Measurements from ENCODE around the gene CDH18.

CDH18 gene

DNA sequence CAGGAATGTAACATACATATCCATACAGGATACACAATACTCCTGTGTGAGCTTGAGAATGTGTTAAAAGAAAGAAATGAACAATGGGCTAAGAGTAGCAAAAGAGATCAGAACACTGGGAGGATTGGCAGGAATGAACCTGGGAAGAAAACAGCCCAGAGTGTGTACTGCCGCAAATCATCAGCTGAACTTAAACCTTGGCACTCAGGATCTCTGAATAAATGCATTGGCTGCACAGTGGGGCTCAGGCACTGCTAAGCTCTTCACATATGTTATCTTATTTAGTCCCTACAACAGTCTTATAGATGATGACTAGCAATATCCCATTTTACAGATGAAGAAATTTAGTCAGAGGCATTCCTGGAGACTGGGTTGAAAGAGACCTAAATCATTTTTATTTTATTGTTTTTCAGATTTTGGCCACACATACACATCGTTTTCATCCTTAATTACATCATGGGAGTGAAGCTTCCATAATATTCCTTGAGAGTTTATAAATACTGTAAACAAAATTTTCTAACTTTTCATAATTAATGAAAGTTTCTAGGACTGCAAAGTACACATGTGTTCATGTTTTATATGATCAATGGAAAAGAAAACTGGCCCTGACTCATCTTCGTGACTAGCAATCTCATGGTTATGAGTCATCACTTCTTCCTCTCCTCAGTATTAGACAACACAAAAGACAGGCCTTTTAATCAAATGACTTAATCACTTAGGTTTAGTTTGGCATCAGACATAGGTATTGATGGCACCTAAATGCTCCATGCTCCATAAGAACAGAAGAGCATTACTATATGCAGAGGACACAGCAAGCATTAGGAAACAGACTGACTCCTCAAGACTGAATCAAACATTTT, 59.2 kb downstream of the CDH18 start:
- no peak for DNase-seq

DNA sequence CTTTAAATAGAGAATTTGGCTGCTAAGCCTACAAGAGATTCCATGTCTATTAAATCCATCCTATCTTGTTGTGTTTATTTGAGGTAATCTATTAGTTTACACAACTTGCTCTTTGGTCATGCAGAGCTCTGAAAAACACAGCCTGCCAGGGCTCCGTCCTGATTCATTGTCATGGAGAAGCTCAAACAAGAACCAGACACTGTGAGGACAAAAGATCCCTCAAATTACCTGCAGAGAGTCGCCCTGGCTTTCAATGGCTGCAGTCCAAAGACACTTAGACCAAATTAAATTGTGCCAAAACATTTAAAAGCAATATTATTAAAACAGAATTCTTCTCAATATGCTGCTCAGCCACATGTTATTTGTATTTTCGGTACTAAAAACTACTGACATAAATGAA, 60.1 kb downstream of the CDH18 start:
- DNase-seq: no peak

DNA sequence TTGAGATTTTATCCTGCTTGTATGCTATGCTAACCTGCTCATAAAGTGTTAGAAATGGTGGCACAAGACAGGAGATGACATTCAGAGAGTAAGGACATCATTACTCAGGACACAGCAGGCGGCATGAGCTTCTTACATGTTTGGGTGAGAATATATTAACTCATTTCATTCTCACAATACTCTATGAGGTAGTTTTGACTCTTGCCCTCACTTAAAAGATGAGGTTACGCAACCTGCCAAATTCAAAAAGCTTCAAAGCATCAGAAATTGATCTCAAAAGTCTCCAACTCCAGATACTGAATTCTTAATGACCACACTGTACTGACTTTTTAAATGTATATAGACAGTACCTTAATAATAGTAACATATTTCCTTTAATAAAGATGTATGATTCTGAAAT, 60.8 kb downstream of the CDH18 start:
- no peak for DNase-seq

DNA sequence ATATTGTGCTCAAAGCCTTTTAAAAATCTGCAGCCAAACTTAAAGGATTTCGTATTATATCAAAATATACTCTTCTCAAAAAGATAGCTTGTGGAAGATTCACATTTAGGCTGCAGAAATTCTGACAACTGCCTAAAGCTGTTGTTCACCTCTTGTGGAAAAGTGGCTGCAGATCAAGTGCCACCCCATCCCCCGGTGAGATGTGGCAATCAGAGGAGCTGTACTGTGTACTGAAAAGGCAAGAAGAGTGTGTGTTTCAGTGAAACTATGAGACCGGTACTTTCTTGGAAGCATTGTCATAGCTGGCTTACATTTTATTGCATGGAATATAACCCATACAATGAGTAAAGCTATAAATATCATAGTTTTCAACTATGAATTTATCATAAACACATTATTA, 64.3 kb downstream of the CDH18 start:
- no peak for DNase-seq

DNA sequence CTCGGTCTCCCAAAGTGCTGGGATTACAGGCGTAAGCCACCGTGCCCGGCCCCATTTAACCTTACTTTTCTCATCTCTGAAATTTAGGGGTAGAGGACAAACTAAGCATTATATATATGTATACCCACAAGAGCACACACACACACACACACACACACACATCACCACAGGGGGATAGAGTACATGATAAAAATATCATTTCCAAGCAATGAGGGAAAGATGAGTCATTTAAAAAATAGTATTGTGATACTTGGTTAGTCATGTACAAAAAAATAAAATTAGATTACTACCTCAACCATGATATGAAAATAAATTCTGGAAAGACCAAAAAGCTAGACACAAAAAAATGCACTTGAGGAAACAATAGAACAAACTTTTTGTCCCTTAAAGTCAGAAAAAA, 67.2 kb downstream of the CDH18 start:
- DNase-seq: no peak

DNA sequence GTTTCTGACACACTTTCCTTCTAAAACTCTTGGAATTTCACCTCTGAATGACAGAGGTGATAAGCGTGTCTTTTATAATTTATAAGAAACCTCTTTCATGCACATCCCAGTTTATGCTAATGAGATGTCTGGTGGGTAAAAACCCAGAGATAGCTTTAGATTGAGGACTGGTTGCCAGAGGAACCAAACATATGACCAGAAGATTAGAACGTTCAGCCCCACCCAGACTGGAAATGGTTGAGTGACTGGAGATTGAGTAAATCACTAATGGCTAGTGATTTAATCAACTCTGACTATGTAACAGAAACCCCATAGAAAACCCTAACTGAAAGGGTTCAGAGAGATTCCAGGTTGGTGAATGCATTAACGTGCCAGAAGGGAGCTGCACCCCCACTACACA, 69.2 kb downstream of the CDH18 start:
- DNase-seq: no peak

DNA sequence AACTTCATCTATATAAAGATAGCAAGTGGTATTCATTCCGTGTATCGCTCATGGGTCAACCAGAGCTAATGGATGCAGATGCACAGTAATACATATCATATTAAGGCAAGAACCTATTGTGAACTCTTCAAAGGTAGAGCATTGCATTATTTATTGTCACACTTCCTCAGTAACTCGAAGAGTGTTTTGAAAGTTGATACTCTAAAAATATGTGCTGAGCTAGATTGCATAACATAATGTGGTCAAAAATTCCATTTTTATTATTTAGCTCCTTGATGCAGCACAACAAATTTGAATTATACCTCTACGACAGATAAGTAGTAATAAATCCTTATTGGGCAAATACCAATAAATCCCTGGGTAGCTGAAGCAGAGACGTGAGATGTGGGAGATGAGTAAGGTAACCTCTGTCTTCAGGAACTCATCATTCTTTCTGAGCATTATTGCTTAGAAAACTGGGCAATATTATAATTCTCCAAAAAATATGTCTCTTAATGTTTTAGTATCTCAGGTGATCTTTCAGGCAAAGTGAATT, 70.3 kb downstream of the CDH18 start:
- DNase-seq: no peak

DNA sequence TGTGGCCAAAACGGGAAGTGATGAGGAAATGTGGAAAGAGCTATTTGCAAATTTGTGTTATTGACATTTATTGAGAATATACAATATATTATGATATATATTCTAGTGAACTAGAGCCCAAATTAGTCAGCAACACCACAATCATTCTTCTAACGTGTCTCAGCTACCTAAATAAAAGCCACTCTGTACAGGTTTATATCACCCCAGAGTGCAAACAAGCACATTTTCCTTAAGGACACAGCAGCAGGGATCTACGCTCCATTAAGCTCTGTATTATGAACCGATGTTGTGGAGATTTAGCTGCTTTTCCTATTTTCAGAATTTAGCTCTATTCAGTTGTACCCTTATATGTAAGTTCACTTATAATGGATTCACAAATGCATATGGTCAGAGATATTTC, 77.9 kb downstream of the CDH18 start:
- no peak for DNase-seq

DNA sequence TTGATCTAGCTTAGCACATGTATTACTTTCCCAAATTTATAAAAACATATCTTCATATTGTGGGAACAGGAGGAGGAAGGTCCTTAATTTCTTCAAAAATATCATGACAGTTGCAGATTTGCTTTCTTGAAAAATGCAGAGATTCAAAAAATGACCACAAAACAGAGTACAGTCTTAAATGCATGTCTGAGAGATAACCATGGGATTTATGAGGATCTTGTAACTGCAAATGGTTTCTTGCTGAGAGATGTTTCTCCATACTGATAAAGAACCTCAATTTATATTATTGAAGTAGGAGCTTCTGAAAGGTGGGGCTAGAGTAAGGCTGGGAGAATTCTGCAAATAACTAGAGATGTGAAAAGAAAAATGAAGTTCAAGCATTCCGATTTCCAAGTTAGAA, 83.2 kb downstream of the CDH18 start:
- no peak for DNase-seq

- DNase-seq: no peak
Observed at GRCh38 chr5:19903611-19904010, 84.4 kb downstream of the CDH18 start.

GRCh38 chr5:19902316-19902934, 85.6 kb downstream of the CDH18 start:
- DNase-seq: no peak

- DNase-seq: no peak
Observed at GRCh38 chr5:19900269-19900668, 87.7 kb downstream of the CDH18 start.

DNA sequence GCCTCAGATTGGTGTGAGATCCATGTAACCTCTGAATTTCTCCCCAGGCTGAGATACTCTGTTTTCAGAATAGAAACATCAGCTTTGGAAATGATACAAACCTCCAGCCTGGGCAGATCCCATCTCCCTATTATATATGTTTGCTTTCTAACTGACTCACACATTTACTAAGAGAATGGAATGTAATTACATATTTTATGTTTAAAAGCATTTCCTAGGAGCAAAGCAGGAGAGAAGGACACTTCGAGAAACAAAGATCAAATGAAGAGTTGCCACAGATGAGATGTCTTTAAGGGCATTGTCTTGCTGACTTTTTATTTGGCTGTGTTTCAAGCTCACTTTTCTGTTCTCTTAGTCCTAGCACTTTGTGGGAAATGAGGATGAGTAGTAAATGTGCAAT, 96.3 kb downstream of the CDH18 start:
- DNase-seq: no peak

DNA sequence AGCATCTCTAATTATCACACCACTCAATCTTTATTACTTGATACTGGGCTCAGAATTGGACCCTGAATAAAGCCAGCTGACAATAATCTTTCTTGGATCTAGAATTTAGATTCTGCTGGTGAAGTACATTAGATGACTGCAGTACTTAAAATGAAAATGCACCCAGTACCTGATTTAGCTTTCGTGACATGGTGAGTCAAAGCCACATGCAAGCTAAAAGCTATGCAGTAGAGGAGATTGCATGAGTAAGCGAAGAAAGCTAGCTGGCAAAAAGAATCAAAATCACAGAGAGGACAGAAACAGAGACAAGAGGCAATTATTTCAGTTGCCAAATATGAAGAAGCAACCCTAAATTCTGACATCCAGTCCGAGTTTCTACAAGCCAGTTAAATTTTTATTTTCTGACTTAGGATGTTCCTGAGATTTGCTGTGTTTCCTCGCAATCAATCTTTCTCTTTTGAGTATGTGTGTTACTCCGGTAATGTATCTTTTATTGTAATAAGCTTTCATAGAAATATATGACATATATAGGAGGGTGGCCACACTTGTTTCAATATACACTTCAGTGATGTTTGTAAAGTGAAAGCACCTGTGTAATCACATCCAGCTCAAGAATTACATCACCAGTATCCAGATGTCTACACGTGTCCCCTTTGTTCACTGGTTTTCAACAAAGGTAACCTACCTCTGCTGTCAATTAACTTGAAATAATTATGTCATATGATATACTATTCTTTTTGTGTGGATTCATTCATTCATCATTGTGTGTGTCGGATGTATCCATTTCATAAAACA, 101.7 kb downstream of the CDH18 start:
- no peak for DNase-seq

DNA sequence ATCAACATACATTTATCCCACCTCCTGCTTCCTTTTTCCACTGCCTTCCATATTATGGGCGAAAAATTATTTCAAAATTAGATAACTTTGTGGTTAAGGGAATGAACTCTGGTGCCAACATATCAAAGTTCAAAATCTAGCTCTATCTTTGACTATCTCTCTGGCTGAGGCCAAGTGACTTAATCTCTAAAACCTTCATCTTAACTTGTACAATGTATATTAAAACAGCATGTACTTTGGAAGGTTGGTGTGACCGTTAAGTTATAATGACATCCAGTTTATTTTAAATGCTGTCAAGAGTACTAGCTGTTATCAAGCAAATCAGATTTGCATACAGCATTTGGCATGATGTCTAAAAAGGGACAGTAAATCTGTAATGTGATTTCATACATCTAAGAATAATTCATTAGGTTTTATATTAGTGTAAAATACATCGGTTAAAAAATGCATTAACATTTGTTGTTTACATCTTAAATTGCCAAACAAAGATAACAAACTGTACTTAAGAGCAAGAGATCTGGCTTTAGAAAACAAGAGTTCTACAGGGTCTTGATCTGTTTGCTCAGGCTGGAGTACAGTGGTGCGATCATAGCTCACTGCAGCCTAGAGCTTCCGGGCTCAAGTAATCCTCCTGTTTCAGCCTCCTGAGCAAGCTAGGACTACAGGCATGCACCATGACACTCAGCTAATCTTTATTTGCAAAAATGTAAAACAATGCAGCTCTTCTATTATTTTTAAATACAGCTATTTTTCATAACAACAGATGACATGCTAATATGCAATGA, 102.8 kb downstream of the CDH18 start:
- no peak for DNase-seq

- DNase-seq: no peak
Observed at GRCh38 chr5:19880859-19881436, 107.1 kb downstream of the CDH18 start.

GRCh38 chr5:19880458-19880857, 107.5 kb downstream of the CDH18 start:
- no peak for DNase-seq

DNA sequence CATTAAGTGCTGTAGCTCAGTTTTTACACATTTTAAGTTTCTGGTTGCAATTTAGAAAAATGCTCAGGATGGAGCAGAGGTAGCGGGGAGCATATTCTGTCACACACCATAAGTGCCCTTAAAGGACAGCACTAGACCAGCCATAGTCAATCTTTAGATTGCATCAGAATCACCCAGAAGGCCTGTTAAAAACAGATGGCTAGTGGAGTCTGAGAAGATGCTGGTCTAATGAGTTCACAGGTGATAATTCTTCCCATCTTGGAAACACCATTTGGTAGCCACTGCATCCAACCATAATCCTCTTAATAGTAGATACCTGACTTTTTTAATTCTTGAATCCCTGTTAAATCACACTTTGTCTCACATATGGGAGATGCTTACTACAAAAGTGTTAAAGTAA, 113.2 kb downstream of the CDH18 start:
- no peak for DNase-seq

DNA sequence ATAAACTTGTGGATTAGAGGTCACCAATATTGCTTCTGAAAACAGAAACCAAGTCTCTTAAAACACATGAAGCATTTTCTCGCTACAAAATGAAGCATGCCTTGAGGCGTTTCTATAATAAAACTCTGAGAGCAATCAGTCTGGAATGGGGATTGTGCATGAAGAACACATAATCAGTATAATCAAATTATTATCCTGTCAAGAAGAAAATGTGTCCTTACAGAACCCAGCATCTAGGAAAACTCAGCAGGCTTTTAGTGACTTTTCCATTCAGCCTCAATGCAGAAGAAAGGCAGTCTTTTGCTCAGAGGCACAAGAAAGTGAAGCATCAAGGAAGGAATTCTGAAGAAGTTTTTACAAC, 121.9 kb downstream of the CDH18 start:
- no peak for DNase-seq

DNA sequence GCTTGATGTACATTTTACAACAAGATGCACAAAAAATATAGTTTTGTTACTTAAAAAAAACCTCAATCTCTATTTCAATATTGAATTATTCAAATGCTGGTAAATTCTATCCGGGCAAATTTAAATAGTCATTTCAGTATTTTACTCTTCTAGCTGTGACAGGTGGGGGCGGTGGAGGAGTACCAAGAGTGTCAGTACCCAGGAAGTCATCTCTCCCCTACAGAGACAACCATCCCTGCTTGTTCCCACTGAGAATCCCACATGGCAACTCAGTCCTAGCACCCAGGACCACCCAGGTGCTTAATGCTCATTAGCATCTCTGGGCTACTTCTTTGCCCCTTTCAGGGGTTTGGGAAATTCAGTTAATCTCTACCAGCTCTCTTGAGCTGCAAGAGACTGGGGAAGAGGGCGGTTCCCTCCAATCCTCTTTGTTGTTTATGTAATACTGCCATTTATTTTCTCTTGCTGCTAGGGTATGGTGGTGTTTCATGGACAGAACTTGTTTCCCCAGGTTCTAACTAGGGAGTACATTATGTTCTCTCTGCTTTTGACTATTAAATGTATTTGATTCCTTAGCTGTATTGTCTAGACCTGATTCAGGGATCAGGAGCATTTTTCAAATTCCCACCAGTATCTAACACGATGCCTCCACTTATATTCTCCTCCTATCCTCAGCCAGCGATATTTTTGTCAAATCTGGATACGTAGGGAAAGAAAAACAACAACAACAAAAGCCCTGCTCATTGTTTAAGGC, 122.5 kb downstream of the CDH18 start:
- no peak for DNase-seq

- no peak for DNase-seq
Observed at GRCh38 chr5:19862711-19863110, 125.3 kb downstream of the CDH18 start.

DNA sequence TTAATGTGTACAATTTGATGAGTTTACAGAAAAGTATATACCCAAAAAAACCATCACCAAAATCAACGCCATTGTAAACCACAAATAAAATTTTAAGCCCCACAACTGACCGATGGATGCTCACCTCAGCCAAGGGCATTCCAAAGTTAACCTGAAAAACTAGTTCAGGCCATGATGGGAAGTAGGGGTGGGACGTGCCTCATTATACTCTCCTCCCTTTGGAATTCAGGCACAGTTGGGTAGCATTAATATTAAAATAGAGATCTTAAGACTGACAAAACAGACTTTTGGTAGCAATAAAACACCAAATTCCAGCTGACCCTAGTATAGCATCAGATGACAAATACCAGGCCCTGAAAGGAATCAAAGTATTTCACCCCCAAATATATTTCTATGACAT, 129.0 kb downstream of the CDH18 start:
- no peak for DNase-seq
